ELF-1 (cell line): ENCODE data around the gene HERC2.
A peak's percentile ranks its signal among the peaks of the same experiment; 100 is the strongest.
"Not testable (repeated sequence)": the region's sequence is repeated elsewhere in the genome, so short reads cannot be mapped to it uniquely, and the experiment has no call there.

ENCODE experiments used
- DNase-seq: peaks from one replicate; pipeline ENCODE4 v3.0.0-alpha.2; 2016; ENCODE audit warnings: low read depth, low spot score

HERC2 gene

GRCh38 chr15:28185148-28185895, 136.7 kb downstream of the HERC2 start:
- no peak for DNase-seq

GRCh38 chr15:28184166-28184565, 137.8 kb downstream of the HERC2 start:
- DNase-seq, result no peak

GRCh38 chr15:28182731-28183130, 139.2 kb downstream of the HERC2 start:
- no peak for DNase-seq

GRCh38 chr15:28182216-28182615, 139.8 kb downstream of the HERC2 start:
- no peak for DNase-seq

- DNase-seq, result no peak
These were observed 140.6 kb downstream of the HERC2 start for GRCh38 chr15:28181366-28181765.

- no peak for DNase-seq
These were observed 142.7 kb downstream of the HERC2 start for GRCh38 chr15:28179270-28179669.

GRCh38 chr15:28178727-28179126, 143.3 kb downstream of the HERC2 start:
- no peak for DNase-seq

GRCh38 chr15:28178290-28178689, 143.7 kb downstream of the HERC2 start:
- DNase-seq, result no peak

- no peak for DNase-seq
These were observed 152.6 kb downstream of the HERC2 start for GRCh38 chr15:28169366-28169765.

- DNase-seq, result not testable (repeated sequence)
These were observed 153.4 kb downstream of the HERC2 start for GRCh38 chr15:28168405-28169121.

- DNase-seq, result no peak
These were observed 154.9 kb downstream of the HERC2 start for GRCh38 chr15:28167042-28167441.

- DNase-seq, result no peak
These were observed 156.2 kb downstream of the HERC2 start for GRCh38 chr15:28165791-28166190.

GRCh38 chr15:28164876-28165275, 157.1 kb downstream of the HERC2 start:
- no peak for DNase-seq

GRCh38 chr15:28154283-28154682, 167.7 kb downstream of the HERC2 start:
- DNase-seq, result no peak

- DNase-seq, result no peak
These were observed 168.4 kb downstream of the HERC2 start for GRCh38 chr15:28153492-28154119.

- not testable (repeated sequence) for DNase-seq
These were observed 169.4 kb downstream of the HERC2 start for GRCh38 chr15:28152538-28152923.

GRCh38 chr15:28151864-28152537, 170.0 kb downstream of the HERC2 start:
- peak; percentile 44 for DNase-seq

GRCh38 chr15:28147801-28148200, 174.2 kb downstream of the HERC2 start:
- no peak for DNase-seq

- not testable (repeated sequence) for DNase-seq
These were observed 176.6 kb downstream of the HERC2 start for GRCh38 chr15:28145419-28145818.

GRCh38 chr15:28140062-28140461, 181.9 kb downstream of the HERC2 start:
- DNase-seq, result no peak

GRCh38 chr15:28137408-28138039, 184.5 kb downstream of the HERC2 start:
- DNase-seq, result not testable (repeated sequence)
